ENCODE data around the gene ARMH3.

ARMH3 gene

GRCh38 chr10:101974091-101974971 is 81.6 kb downstream of the ARMH3 start:
- DNase-seq: no peak

GRCh38 chr10:101972761-101973160 is 83.2 kb downstream of the ARMH3 start:
- DNase-seq: no peak

GRCh38 chr10:101969412-101969922 is 86.5 kb downstream of the ARMH3 start:
- no peak for DNase-seq

GRCh38 chr10:101968940-101969321 is 87.0 kb downstream of the ARMH3 start:
- DNase-seq: no peak

GRCh38 chr10:101968286-101968939 is 87.6 kb downstream of the ARMH3 start:
- DNase-seq: no peak

- DNase-seq: no peak
Observed at GRCh38 chr10:101967713-101968112, 88.3 kb downstream of the ARMH3 start.

GRCh38 chr10:101967119-101967518 is 88.9 kb downstream of the ARMH3 start:
- DNase-seq: no peak

- DNase-seq: no peak
Observed at GRCh38 chr10:101965075-101965765, 90.8 kb downstream of the ARMH3 start.

GRCh38 chr10:101961591-101962498 is 94.1 kb downstream of the ARMH3 start:
- no peak for DNase-seq

GRCh38 chr10:101960879-101961395 is 95.0 kb downstream of the ARMH3 start:
- no peak for DNase-seq

- no peak for DNase-seq
Observed at GRCh38 chr10:101959346-101959916, 96.5 kb downstream of the ARMH3 start.

GRCh38 chr10:101958691-101959090 is 97.3 kb downstream of the ARMH3 start:
- DNase-seq: no peak

- DNase-seq: no peak
Observed at GRCh38 chr10:101956898-101957297, 99.1 kb downstream of the ARMH3 start.

GRCh38 chr10:101956117-101956516 is 99.9 kb downstream of the ARMH3 start:
- no peak for DNase-seq

- DNase-seq: no peak
Observed at GRCh38 chr10:101952191-101952590, 103.8 kb downstream of the ARMH3 start.

GRCh38 chr10:101950213-101950612 is 105.8 kb downstream of the ARMH3 start:
- DNase-seq: no peak

GRCh38 chr10:101941871-101942270 is 114.1 kb downstream of the ARMH3 start:
- DNase-seq: no peak

GRCh38 chr10:101940916-101941315 is 115.1 kb downstream of the ARMH3 start:
- no peak for DNase-seq

GRCh38 chr10:101939729-101940128 is 116.2 kb downstream of the ARMH3 start:
- no peak for DNase-seq

GRCh38 chr10:101939008-101939648 is 116.8 kb downstream of the ARMH3 start:
- DNase-seq: no peak

- no peak for DNase-seq
Observed at GRCh38 chr10:101938305-101939007, 117.5 kb downstream of the ARMH3 start.

Data from DMS79 (cell line).